HG03095 (cell line): ENCODE data around the gene EFHD1.
"Not testable (repeated sequence)": the region's sequence is repeated elsewhere in the genome, so short reads cannot be mapped to it uniquely, and the experiment has no call there.

Experiments
- ATAC-seq: cut with Tn5 transposase; IDR thresholded peaks from one replicate; pipeline ENCODE4 v1.9.1; 2021; ENCODE audit warnings: moderate library complexity; ENCODE audit not compliant: unreplicated experiment

Gene EFHD1

DNA sequence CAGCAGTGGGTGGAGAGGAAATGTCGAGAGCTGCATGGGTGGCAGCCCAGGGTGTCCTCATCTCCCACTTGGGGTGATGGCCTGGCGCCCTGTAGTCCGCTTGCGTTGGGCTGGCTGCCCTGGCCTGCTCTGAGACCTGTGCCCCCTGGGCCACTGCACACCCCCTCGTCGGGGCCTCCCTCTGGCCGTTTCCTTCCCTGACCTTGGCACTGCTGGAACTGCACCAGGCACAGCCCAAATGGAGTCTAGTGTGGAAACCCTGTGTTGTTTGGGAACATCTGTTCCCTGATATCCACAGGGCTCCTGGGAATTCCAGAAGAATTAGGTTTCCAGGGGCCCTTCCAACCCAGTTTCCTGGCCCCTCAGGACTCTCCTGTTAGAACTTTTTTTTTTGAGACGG is 13.9 kb downstream of the EFHD1 start:
- ATAC-seq, result no peak

DNA sequence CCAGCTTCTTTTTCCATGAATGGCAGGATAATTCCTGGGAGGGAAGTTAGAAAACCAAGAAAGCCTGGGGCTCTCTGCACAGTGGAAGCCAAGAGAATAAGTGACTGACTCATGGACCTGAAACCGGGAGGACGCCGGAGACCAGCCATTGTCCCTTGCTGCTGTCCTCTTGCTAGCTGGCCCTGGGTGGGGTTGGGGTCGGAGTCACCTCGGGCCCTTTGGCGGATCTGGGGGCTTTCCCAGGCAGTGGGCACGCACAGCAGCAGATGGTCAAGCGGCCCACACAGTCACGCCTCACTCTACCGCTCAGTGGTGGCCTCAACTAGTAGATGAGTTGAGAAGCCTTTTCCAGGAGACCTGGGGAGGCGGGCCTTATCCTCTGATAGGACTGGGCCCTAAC is 15.6 kb downstream of the EFHD1 start:
- no peak for ATAC-seq

DNA sequence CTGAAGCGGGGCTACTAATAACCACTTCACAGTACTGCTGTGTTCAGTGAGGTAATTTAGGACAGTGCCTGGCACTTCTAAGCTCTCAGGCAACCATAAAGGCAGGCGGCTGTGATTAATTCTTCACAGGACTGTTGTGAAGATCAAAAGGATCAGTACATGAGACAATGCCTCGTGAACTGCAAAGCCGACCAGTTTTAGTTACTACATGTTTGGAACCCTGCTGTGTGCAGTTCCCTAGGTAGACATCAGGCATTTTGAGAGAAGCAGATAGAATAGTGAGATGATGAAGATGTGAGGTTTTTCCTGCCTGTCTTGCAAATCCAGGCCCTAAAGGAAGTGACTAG is 19.1 kb downstream of the EFHD1 start:
- ATAC-seq, result no peak

DNA sequence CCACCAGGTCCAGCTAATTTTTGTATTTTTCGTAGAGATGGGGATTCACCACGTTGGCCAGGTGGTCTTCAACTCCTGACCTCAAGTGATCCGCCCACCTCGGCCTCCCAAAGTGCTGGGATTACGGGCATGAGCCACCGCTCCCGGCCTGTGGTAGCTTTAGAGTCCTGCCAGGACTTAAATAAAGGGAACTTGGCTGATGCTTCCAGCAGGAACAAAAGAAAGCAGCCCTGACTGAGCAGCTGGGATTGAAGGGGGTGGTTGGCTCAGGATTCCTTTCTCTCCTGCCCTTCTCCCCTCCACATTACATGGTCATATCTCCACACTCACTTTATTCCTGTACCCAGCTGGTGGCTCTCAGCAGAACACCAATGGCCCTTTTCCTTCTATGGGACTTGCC is 20.0 kb downstream of the EFHD1 start:
- ATAC-seq, result no peak

DNA sequence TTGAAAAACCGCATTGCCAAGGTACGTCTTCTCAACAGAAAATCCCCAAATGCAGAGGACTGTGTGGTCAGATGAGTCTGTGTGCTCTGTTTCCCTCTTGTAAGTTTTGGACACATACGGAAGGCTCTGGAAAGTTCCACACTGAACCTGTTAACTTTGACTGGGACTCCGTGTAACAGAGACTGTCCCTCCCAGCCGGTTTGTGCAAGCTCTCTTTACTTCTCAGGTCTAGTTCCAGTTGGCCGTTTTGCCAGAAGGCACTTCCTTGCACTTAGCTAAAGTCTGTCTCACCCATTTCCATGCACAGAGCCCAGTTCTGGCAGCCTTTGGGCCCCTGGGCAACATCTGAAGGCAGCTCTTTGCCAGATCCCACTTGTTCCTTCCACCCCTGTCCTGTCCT is 22.0 kb downstream of the EFHD1 start:
- ATAC-seq, result no peak

DNA sequence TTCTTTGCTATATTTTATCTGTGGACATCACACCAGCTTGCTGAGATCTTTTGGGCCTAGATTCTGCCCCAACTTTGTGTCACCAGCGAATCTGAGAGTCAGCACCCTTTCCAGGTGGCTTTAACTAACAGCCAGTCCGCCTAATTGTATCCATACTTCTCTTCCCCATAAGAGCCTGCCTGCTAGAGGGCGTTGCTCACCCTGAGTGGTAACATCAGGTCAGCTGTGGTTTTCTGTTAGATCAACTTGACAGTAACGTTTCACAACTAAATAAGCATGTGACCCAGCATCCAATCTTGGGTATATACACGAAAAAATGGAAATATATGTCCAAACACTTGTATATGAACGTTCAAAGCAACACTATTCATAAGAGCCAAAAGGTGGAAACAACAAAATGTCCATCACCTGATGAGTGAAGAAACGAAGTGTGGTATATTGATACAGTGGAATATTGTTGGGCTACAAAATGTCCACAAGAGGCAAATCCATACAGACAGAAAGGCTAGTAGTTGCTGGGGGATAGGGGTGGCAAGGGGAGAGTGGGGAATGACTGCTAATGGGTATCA is 24.9 kb downstream of the EFHD1 start:
- ATAC-seq, result no peak

DNA sequence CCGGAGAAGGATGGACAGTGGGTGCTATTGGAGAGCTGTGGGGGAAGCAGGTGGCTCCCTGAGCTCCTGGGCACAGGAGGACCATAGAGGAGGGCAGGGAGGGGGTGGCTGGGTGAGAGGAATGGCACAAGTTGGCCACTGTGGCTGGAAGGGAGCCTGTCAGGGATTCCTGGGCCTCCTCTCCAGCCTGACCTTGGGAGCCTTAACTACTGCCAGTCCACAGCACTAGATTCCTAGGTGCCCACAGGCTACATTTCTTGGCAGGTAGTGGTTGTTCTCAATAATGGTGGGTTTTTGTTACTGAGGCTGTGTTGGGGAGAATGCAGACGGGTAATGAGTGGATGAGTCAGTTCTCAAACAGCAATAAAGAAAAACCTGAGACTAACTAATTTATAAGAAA is 26.0 kb downstream of the EFHD1 start:
- ATAC-seq, result no peak

DNA sequence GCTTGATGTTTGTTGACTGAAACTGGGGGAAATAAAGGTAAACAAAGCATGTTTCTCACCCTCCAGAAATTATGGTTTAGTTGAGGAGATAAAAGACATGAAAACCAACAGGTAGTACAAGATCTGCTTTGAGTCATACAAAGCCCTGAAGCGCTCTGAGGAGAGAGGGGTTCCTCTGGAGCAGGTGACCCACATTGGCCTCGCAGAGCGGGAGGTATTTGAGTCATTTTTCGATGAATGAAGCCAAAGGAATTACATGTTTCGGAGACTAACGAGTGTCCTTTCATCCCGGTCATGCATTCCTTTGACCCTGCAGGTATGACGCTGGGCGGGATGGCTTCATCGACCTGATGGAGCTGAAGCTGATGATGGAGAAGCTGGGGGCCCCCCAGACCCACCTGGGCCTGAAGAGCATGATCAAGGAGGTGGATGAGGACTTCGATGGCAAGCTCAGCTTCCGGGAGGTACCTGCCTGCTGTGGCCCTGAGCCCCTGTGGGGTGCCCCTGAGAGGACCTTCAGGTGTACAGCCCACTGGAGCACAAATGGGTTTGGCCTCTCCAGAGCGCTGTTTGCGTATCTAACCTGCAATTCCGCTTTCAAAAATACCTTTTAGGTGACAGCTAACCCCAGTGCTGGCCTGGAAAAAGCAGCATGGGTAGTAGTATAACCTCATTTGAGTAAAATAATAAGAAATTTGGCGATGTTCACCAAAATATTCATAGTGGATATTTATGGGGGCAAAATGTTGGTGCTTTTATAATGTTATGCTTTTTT is 29.3 kb downstream of the EFHD1 start:
- ATAC-seq, result no peak

DNA sequence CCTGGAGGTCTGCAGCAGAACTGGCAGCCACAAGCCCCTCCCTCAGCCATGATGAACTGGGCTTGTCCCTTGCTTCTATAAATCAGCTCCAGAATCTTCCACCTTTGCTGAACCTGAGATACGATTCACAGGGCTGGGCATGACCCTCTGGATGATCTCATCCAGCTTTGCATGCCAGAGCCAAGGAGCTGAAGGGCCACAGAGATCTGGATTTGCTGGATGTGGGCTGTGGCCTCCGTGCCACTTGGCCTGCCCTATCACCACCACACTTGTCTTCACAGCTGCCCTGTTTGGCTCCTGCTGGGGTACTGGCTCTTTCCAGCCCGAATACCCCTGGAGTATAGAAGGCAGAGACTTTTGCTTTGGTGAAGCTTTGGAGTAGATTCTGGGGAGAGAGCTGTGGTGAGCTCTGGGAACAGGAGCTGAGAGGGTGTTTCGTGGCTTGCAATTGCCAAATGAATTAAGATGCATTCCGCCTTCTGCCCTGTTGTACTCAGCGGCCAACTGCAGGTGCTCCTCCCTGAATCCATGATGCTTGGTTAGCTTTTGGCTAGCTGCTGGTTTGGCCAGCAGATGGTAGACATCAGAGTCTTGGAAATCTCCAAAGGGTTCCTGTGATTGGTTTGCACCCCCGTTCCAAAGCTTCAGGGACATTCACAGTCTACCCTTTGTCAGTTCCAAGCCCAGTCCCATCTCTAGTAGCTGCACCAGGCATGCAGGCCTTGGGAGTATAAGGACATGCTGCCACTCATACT is 32.8 kb downstream of the EFHD1 start:
- ATAC-seq, result no peak

DNA sequence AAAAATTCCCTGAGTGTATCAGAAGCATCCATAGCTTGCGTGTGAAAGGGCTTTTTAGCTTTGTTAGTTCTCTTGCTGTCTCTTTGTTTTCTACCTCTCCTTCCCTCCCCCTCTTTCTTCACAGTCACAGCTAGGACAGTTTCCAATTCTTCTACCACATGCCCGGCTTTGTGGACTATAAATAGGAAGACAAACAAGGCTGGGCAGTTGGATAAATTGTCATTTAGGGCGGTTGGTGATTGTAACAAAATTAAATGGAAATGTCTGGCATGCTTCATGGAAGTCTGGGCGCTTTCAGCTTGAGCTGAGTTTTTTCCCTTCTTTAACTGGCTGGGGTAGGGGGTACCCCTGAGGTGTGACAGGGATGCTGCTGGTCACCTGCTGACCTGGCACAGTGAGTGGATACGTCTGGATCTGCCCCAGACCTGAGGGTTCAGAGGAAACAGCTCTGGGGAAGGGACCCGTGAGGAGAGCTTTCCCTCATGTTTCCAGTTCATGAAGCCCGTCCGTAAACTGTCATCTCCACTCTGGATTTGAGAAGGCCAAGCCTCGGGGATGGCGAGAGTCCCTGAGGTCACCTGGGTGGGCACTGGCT is 34.7 kb downstream of the EFHD1 start:
- no peak for ATAC-seq

DNA sequence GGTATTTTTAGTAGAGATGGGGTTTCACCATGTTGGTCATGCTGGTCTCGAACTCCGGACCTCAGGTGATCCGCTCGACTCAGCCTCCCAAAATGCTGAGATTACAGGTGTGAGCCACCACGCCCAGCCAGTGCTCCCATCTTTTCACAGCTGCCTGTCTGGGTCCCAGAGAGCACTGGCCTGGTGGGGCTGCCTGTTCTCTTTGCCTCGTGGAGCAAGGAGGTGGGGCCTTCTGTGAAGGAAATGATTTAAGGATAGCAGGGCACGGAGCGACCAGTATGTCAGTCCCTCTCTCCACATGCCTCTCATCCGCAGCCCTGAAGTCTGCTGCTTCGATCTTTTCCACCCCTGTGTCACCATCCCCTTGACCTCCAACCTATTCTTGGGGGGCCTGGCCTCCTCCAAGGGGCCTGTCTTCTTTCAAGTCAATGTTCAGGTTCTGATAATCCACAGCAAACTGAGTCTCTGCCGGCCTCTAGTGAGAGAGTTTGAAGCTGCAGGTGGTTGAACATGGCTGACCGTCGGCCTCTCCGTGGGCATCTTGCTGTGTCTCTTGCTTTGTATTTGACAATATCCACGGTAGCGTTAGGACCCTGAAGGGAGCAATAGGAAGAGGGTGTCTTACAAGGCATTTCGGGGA is 35.5 kb downstream of the EFHD1 start:
- ATAC-seq, result no peak

DNA sequence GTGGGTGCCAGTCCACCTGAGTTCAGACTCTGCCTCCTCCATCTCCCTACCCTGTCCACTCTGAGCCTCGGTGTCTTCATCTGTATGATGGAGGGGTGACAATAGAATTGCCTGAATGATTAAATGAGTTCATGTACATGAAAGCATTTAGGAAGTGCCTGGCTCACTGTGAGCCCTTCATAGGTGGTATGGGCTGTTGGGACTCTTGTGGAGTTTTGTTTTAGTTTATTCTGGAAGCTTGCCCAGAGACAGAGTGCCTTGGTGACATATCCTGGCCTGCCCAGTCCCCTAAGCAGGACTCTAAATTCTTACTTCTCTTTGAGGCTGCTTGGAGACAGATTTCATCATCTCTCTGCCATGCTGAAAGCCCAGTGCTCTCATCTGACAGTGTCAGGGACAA is 39.2 kb downstream of the EFHD1 start:
- ATAC-seq, result no peak

DNA sequence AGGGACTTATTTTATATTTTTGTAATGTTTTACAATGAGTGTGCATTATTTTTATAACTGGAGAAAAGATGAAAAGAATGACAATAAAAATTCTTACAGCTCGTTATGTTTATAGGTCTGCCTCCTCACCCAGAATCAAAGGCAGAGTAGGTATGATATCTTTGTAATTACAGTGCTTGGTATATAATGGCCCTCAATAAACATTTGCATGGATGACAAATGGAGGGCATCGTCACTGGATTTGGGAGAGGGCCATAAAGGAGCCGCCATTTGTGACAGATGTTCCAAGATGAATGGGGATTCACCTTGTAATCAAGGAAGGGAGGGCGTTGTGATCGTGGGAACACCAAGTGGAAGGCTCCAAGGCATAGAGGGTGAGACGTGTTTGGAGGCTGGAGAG is 41.1 kb downstream of the EFHD1 start:
- no peak for ATAC-seq

DNA sequence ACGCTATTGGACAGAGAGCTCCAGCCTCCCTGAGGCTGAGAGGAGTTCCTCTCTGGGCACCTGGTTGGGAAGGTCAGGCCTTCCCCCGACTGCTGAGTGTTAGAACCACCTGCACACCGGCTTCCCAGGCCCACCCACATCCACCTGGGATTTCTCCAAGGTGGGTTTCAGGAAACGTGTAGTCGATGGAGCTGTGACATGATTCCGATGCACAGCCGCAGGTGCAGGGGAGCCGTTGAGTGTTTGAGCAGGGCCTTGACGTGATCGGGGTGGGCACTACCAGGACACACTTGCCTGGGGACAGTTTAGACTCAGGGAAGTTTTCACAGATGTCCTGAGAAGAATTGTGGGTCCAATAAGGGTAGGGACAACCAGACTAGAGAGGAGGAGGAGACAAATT is 42.0 kb downstream of the EFHD1 start:
- ATAC-seq, result no peak

DNA sequence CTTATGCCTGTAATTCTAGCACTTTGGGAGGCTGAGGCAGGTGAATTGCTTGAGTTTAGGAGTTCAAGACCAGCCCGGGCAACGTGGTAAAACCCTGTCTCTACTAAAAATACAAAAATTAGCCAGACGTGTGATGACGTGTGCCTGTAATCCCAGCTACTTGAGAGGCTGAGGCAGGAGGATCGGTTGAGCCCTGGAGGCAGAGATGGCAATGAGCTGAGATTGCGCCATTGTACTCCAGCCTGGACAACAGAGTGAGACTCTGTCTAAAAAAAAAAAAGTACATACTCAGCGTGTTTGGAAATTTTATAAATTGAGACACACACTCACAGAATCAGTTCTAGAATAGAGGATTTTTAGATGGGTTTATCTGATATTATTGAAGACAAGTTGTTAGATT is 46.6 kb downstream of the EFHD1 start:
- no peak for ATAC-seq

DNA sequence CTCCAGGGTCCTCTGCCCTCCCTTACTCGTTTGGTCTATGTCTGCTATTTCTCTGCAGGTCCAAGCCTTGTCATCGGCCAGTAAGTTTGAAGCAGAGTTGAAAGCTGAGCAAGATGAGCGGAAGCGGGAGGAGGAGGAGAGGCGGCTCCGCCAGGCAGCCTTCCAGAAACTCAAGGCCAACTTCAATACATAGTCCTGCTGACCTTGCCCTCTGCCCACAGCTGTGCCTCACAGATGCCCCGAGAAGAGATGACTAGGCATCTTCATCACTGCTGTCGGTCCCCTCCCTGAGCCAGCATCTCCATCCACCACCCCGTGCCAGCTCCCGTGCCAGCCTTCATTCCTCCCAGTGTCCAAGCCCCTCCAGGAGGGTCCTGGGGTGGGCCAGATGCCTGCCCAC is 48.1 kb downstream of the EFHD1 start:
- ATAC-seq, result no peak

DNA sequence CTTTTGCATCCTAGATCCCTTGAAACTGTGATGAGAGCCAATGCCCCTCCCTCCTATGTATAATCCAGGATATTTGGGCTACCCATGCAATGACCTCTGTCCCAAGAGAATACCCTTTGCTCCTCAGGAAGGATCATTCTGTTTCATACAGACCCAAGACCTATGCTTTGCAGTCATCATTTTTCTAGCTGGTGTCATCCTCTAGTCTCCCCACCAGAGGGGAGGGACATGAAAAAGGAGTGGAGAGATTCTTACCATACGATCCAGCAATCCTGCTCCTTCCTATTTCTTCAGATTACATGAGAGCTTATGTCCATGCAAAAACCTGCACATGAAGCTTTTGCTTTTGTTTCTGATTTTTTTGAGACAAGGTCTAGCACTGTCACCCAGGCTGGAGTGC is 50.0 kb downstream of the EFHD1 start:
- ATAC-seq, result no peak

DNA sequence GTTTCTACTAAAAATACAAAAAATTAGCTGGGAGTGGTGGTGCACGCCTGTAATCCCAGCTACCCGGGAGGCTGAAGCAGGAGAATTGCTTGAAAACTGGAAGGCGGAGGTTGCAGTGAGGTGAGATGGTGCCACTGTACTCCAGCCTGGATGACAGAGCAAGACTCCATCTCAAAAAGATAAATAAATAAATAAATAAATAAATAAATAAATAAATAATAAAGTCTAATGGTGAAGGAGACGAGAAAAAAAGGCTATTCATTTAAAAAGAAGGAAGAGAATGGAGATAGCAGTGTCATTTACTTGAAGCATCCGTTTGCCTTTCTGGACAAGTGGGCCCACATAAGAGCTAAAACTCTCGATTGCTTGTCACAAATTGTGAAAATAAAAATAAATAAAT is 52.0 kb downstream of the EFHD1 start:
- not testable (repeated sequence) for ATAC-seq

DNA sequence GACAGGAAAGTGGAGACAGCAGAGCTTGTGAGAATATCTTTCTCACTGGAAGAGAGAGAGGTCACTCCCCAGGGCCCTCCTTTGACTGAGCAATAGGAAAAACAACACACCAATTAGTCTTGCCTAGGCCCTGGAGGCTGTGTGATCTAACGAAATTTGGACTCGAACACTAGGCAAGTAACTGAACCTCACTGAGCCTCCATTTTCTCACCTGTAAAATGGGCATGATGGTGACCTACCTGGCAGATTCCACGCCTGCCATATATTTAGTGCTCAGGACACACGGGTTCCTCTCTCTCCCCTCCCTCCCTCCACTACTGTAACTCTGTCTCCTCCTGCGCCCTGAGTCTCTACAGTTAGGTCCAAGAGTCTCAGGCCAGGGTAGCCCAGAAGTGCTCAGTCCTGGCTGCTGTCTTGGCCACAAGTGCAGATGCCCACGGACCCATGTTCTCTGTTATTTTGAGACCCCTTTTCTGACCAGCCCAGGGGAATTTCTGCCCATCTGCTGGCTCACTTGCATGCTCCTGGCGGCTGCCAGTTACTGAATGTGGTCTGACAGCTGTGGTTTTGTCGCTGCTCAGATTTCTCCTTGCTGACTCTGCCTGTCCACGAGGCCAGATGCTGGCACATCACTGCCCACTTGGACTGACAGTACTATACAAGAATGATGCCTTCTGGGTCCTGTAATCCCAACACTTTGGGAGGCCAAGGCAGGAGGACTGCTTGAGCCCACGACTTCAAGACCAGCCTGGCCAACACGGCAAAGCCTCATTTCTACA is 54.2 kb downstream of the EFHD1 start:
- ATAC-seq, result no peak

DNA sequence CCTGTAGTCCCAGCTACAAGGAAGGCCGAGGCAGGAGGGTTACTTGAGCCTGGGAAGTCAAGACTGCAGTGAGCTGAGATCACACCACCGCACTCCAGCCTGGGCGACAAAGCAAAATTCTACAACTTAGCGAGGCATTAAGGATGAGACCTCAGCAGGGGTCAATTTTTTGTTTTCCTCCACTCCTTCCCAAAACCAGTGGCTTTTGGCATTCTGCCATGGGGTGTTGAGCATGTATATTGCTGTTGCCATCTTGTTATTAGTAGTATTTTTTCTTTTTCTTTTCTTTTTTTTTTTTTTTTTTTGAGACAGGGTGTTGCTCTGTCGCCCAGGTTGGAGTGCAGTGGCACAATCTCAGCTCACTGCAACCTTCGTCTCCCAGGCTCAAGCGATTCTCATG is 54.8 kb downstream of the EFHD1 start:
- ATAC-seq, result no peak
